Kidney (tissue), 14 donors: ENCODE results near the gene LMAN2L. TPM values are rescaled to one million over a fixed set of nuclear protein-coding genes. Genes with fewer than 3 reads are reported as not detected.
A peak's percentile ranks its signal among the peaks of the same experiment; 100 is the strongest.

Experiments
- DNase-seq, 5 donors: peaks; one replicate each; pipeline ENCODE4 v3.0.0-alpha.2; 2013 to 2020
- FAIRE-seq: peaks from 2 replicates; lab custom pipeline; 2012; peaks lifted over from hg19 to GRCh38; lab: Jason Lieb, UNC
- H3K27ac ChIP-seq, 2 donors: one replicate each; pipeline ENCODE4 v1.7.0; 2013; ENCODE audit warnings: low read depth in 2 of 2, low read length in 2 of 2, inconsistent platforms in 1 of 2
- H3K27me3 ChIP-seq: one replicate; pipeline ENCODE4 v1.7.1; 2013; ENCODE audit warnings: low read length, inconsistent platforms; ENCODE audit not compliant: control insufficient read depth, insufficient read depth
- H3K36me3 ChIP-seq, 3 donors: one replicate each; pipeline versions ENCODE4 v1.7.0 to v1.7.1; 2013; ENCODE audit warnings: low read length in 3 of 3, control low read depth in 1 of 3, inconsistent platforms in 1 of 3; ENCODE audit not compliant: insufficient read depth in 3 of 3, control insufficient read depth in 2 of 3
- H3K4me1 ChIP-seq, 3 donors: one replicate each; pipeline versions ENCODE4 v1.7.0 to v1.7.1; 2013; ENCODE audit warnings: low read length in 3 of 3, inconsistent platforms in 1 of 3, low read depth in 1 of 3; ENCODE audit not compliant: control insufficient read depth in 2 of 3, insufficient read depth in 2 of 3
- H3K4me3 ChIP-seq, 3 donors: one replicate each; pipeline versions ENCODE4 v1.7.0 to v1.8.1; 2013; ENCODE audit warnings: low read length in 3 of 3, control low read depth in 1 of 3, inconsistent platforms in 1 of 3
- H3K9ac ChIP-seq, 3 donors: one replicate each; pipeline versions ENCODE4 v1.7.0 to v1.7.1; 2013; ENCODE audit warnings: low read length in 3 of 3, control low read depth in 1 of 3, inconsistent platforms in 1 of 3
- H3K9me3 ChIP-seq, 3 donors: one replicate each; pipeline versions ENCODE4 v1.7.0 to v1.7.1; 2013; ENCODE audit warnings: low read length in 3 of 3, control low read depth in 1 of 3, inconsistent platforms in 1 of 3; ENCODE audit not compliant: control insufficient read depth in 2 of 3, insufficient read depth in 1 of 3
- CTCF ChIP-seq: IDR thresholded peaks from 3 replicates; pipeline ENCODE4 v1.5.1; 2012; ENCODE audit warnings: mild to moderate bottlenecking, moderate library complexity, borderline replicate concordance; ENCODE audit not compliant: insufficient read depth; ENCODE audit errors: extremely low read depth
- intact Hi-C: fragments of 100-400 bp; cut with DNase I; formaldehyde crosslinking; loops from one replicate; pipeline ENCODE4 v1.11.1; 2022
- polyA plus RNA-seq: library from polyadenylated mRNA; stranded (reverse); fragments of 350-450 nt; fragmentation: Illumina TruSeq; extraction: RNeasy Lipid Tissue Mini Kit (QIAGEN cat#74804); gene quantifications from one replicate; pipeline ENCODE4 v1.2.3, GENCODE V29; 2014; ENCODE audit warnings: low read depth, low replicate concordance; ENCODE audit not compliant: insufficient read depth
- total RNA-seq: library from RNA; stranded (reverse); fragmentation: NEBNext Ultra II Directional; extraction: Animal tissue kit (Norgen Biotek cat#: 25700); gene quantifications from one replicate; pipeline ENCODE4 v1.2.1, GENCODE V29; 2021
- donor health status: control.
- donor health status: control.
- donor health status: control.
- donor health status: control.
- donor health status: control.
- donor health status: DM: yes; HTN: yes; CAD: no.
- donor health status: Normal renal cell carcinoma (clear cell type).

Gene LMAN2L
- total and polyA plus RNA-seq, 2 donors from 2014 or later = 23.0 to 25.3 TPM

DNA sequence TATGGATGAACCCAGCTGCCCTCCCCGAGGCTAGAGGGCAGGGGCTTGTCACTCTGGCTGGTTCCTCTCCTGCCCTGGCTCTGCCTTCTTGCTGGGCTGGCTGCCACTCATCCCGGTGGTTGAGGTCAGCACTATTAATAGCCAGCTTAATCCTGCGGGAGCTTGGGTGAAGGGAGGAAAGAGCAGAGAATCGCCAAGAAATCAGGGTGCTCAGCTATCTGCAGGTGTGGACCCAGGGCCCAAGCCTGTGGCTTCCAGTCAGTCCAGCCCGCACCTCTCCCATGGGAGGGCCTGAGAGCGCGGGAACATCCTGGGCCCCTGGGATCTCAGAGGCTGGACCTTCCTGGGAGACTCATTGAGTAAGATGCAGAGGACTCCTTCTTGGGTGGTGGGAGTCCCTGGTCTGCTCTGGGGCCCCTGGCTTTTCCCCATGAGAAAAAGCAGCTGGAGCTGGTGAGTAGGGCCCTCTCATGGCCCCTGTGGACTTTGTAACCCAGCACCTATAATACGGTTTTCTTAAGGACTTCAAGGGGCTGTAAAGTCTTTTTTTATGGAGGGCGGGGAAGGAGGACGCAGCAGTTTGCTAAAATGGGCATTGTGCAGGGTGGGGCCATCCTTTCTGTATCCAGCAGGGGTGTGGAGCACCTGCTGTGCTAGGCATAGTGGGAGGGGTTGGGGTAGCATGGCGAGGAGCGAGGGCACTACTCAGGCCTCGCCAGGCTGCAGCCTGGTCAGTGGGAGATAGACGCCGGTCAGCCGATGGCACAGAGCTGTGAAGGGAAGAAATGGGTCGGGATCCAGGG, 48.8 kb upstream of the LMAN2L start:
- Histone ChIP-seq H3K4me1 (no peaks in the 10 kb centered on the region), H3K4me3 (no peak overlapping the region), H3K27me3 (no peaks in the 10 kb centered on the region), H3K9me3 (no peaks in the 10 kb centered on the region), H3K9ac (no peak overlapping the region), H3K27ac (no peak overlapping the region), H3K36me3 (no peaks in the 10 kb centered on the region)
- intact Hi-C loops = no loop called here
- peak in 1 of 5 donors; percentile 45 for DNase-seq
- TF ChIP-seq CTCF = no peak
- FAIRE-seq = no peak

GRCh38 chr2:96787411-96787810, 47.5 kb upstream of the LMAN2L start:
- Histone ChIP-seq H3K27me3 (no peaks in the 10 kb centered on the region), H3K4me1 (no peaks in the 10 kb centered on the region), H3K27ac (no peak overlapping the region), H3K9me3 (no peaks in the 10 kb centered on the region), H3K9ac (no peak overlapping the region), H3K4me3 (no peak overlapping the region), H3K36me3 (no peaks in the 10 kb centered on the region)
- DNase-seq = peak in 1 of 5 donors; percentile 8
- intact Hi-C loops = no loop called here
- no peak for FAIRE-seq
- TF ChIP-seq CTCF = no peak

DNA sequence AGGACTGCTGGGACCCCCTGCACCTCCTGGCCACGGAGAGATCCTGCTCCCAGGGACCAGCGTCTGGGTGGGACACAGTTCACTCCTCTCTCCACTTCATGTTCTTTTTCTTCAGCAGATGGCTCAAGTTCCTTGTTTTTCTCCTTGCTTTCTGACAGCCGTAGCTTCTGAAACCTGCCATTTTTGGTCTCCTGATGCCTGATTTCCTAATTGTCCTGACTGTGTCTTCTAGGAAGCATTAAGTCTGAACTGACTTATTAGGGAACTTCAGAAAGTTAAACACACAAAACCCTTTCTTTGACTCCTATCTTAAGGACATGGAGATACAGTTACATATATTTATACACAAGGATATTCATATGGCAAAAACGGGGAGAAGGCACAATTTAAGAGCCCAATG, 43.5 kb upstream of the LMAN2L start:
- H3K27ac ChIP-seq = no peak overlapping the region
- H3K9me3 ChIP-seq = no peaks in the 10 kb centered on the region
- intact Hi-C loops = no loop called here
- H3K9ac ChIP-seq = no peak overlapping the region
- DNase-seq (no peak), FAIRE-seq (no peak)
- H3K36me3 ChIP-seq = no peaks in the 10 kb centered on the region
- H3K27me3 ChIP-seq = no peaks in the 10 kb centered on the region
- H3K4me3 ChIP-seq = no peak overlapping the region
- TF ChIP-seq CTCF = no peak
- no peaks in the 10 kb centered on the region for H3K4me1 ChIP-seq

- H3K9me3 ChIP-seq = no peaks in the 10 kb centered on the region
- no peak for TF ChIP-seq CTCF
- intact Hi-C loops = no loop called here
- H3K27ac ChIP-seq = no peak overlapping the region
- H3K4me1 ChIP-seq = peaks cover 0 to 4% (median 0%) of the 10 kb centered on the region in 3 donors
- no peak for FAIRE-seq
- H3K27me3 ChIP-seq = no peaks in the 10 kb centered on the region
- no peaks in the 10 kb centered on the region for H3K36me3 ChIP-seq
- no peak overlapping the region for H3K4me3 ChIP-seq
- no peak for DNase-seq
- no peak overlapping the region for H3K9ac ChIP-seq
Observed at GRCh38 chr2:96775160-96775559, 35.3 kb upstream of the LMAN2L start.
